Keratinocyte (primary cell): ENCODE data around the gene SPATA33.
"Not testable (repeated sequence)": the region's sequence is repeated elsewhere in the genome, so short reads cannot be mapped to it uniquely, and the experiment has no call there.

Source experiments
- CTCF ChIP-seq, 3 experiments: IDR thresholded peaks in 1 of 3; conservative IDR thresholded peaks in 1 of 3; optimal IDR thresholded peaks in 1 of 3; 2 replicates in 2 of 3; 3 replicates in 1 of 3; pipeline versions ENCODE3 to v1.5.1; 2011; ENCODE audit warnings: low read length in 3 of 3, mild to moderate bottlenecking in 3 of 3, moderate library complexity in 2 of 3, control low read depth in 1 of 3, inconsistent platforms in 1 of 3; ENCODE audit not compliant: insufficient read depth in 2 of 3; ENCODE audit errors: extremely low read depth in 1 of 3
- EZH2 ChIP-seq: IDR thresholded peaks from one replicate; pipeline ENCODE4 v1.6.1; 2012; ENCODE audit warnings: inconsistent platforms, mild to moderate bottlenecking, low read length, moderate library complexity

DNA sequence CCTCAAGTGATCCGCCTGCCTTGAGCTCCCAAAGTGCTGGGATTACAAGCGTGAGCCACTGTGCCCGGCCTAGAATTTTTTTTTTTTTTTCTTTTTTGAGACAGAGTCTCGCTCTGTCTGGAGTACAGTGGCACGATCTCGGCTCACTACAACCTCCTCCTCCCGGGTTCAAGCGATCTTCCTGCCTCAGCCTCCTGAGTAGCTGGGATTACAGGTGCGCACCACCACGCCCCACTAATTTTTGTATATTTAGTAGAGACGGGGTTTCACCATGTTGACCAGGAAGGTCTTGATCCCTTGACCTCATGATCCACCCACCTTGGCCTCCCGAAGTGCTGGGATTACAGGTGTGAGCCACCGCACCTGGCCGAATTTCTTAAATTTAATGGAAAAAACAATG is 41.1 kb downstream of the SPATA33 start:
- not testable (repeated sequence) for TF ChIP-seq CTCF (optimal IDR thresholded peaks at IDR 0.05 in 1 of 3, IDR thresholded peaks at IDR 0.05 in 1 of 3, conservative IDR thresholded peaks at IDR 0.05 in 1 of 3; ENCODE audit: extremely low read depth in 1 of 3, insufficient read depth in 2 of 3, low read length in 3 of 3); EZH2
